ENCODE results near the gene HTT.
"Not testable (repeated sequence)": the region's sequence is repeated elsewhere in the genome, so short reads cannot be mapped to it uniquely, and the experiment has no call there.

HTT gene

GRCh38 chr4:3085948-3086670 is 11.6 kb downstream of the HTT start:
- DNase-seq = no peak

GRCh38 chr4:3087115-3087797 is 12.8 kb downstream of the HTT start:
- DNase-seq = no peak

DNA sequence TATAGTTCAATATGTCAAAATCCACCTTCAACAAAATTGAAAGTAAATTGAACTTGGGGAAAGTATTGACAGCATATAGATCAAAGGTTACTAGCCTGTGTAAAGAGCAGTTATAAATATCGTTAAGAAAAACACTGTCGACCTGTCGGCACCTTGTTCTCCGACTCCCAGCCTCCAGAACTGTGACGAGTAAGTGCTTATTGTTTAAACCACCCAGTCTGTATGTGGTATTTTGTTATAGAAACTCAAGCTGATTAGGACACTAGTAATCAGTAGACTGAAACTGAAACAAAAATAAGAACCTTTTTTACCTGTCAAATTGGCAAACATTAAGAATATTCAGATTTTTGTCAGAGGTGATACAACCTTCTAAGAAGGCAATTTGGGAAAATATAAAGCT is 17.0 kb downstream of the HTT start:
- DNase-seq = no peak

DNA sequence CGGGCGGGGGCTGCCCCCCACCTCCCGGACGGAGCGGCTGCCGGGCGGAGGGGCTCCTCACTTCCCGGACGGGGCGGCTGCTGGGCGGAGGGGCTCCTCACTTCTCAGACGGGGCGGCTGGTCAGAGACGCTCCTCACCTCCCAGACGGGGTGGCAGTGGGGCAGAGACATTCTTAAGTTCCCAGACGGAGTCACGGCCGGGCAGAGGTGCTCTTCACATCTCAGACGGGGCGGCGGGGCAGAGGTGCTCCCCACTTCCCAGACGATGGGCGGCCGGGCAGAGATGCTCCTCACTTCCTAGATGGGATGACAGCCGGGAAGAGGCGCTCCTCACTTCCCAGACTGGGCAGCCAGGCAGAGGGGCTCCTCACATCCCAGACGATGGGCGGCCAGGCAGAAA is 20.2 kb downstream of the HTT start:
- not testable (repeated sequence) for DNase-seq

DNA sequence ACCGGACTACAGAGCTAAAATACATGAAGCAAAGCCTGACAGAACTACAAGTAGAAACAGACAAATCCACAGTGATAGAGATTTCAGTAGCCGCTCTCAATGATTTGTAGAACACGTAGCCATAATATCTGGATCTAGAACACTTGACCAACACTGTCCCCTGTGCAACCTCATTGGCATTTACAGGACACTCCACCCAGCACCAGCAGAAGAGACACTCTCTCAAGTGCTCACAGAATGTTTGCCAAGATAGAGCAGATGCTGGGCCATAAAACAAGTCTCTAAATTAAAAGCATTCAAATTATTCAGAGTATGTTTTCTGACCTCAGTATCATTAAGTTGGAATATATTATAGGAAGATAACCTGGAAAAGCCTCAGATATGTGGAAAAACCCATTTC is 21.7 kb downstream of the HTT start:
- no peak for DNase-seq

- DNase-seq = no peak
Observed at GRCh38 chr4:3098346-3098745, 23.9 kb downstream of the HTT start.

DNA sequence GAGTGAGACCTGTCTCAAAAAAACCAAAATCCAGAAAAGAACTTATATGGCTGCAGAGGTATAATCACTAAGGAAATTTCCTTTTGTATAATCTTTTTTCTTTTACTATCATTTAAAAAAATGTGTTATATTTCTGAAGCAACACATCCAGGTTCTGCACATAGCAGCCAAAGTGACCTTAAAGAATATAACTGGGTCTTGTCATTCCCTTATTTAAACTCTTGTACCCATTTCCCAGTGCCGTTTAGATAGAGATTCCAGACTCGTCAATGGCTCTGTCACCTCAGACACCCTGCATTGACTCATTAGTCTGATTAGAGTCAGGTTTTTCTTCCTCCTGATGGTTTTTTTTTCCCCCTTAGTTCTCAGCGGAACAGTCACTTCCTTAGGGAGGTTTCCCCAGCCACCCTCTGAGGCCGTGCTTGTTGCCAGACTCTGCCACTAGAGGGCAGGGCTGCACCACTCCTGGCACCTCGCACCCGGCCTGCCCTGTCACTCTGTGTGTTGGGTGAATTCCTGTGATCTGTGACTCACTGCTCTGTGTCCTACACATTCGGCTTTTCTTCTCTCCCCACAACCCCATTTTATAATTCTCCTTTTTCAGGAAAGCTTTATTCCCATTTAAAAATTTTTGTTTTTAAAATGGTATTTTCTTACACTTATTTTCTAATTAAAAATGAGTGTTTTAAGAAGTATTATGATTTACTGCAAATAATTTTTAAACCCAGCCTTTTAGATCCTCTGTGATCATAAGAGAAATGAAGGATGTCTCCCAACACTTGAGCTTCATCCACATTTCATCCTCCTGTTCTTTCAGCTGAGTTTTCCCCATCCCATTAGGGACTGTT is 32.1 kb downstream of the HTT start:
- peak; percentile 79 to 81 for DNase-seq

DNA sequence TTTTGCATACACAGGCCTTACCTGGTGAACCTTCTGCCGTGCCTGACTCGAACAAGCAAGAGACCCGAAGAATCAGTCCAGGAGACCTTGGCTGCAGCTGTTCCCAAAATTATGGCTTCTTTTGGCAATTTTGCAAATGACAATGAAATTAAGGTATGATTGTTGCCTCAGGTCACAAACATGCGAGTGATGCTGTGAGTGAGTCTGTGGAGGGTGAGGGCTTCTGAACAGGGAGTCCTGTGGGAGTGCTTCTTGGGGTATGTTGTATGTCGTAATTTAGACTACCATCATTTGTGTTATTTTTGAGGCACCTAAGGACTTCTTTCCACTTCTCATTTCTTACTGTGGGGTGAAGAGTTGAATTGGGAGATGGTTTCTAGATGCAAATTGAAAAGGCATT is 32.8 kb downstream of the HTT start:
- no peak for DNase-seq

GRCh38 chr4:3107691-3108121 is 33.2 kb downstream of the HTT start:
- no peak for DNase-seq

GRCh38 chr4:3108211-3108610 is 33.7 kb downstream of the HTT start:
- no peak for DNase-seq

DNA sequence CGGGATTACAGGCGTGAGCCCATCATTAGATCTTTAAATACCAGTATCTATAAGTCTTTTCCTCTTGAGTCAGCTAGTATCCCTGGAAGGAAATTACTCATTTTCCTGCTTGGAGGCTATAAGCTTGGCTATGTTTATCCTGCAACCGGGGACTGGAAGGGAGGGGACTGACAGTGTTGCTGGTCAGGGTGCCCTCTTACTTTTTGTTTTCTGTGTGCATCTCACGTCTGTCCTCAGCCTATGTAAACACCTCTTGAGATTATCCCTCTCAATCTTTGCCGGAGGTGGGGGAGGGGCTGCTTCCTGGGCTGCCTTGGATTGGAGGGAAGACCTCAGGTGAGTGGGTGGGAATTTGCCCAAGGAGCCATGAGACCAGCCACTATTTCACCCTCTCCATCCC is 37.0 kb downstream of the HTT start:
- DNase-seq = no peak

- DNase-seq = no peak
Observed at GRCh38 chr4:3112201-3112600, 37.7 kb downstream of the HTT start.

- no peak for DNase-seq
Observed at GRCh38 chr4:3112609-3113469, 38.4 kb downstream of the HTT start.

- no peak for DNase-seq
Observed at GRCh38 chr4:3114377-3114776, 39.9 kb downstream of the HTT start.

DNA sequence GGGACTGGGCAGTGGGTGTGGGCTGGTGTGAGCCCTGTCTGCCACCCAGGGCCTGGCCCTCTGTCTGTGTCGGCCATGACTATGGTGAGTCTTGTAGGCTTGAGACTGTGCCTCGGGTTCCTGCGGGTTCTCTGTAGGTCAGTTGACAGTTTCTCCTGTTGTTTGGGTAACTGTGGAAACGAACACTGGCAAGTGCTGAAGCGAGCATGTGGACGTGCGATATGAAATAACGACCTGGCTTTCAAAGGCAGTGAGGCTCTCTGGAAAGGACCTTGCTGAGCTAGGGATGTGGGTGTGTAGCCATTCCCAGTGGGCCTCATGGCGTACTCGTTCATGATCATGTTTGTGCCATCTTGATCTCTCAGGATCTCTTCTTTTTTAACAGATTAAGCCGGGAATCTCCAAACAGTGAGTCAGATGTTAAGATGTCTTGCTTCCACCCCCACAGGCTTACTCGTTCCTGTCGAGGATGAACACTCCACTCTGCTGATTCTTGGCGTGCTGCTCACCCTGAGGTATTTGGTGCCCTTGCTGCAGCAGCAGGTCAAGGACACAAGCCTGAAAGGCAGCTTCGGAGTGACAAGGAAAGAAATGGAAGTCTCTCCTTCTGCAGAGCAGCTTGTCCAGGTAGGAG is 41.3 kb downstream of the HTT start:
- no peak for DNase-seq

GRCh38 chr4:3116955-3117354 is 42.5 kb downstream of the HTT start:
- DNase-seq = no peak

GRCh38 chr4:3118312-3118711 is 43.8 kb downstream of the HTT start:
- no peak for DNase-seq

GRCh38 chr4:3119464-3119863 is 45.0 kb downstream of the HTT start:
- DNase-seq = no peak

DNA sequence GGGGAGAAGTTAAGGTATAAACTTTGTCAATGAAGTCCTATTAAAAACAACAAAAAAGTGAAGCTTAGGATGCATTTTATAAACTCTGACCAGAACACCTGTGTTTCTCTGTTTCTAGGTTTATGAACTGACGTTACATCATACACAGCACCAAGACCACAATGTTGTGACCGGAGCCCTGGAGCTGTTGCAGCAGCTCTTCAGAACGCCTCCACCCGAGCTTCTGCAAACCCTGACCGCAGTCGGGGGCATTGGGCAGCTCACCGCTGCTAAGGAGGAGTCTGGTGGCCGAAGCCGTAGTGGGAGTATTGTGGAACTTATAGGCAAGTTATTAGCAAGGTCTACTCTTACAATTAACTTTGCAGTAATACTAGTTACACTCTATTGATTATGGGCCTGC is 46.6 kb downstream of the HTT start:
- DNase-seq = no peak

GRCh38 chr4:3121596-3121995 is 47.1 kb downstream of the HTT start:
- DNase-seq = no peak

DNA sequence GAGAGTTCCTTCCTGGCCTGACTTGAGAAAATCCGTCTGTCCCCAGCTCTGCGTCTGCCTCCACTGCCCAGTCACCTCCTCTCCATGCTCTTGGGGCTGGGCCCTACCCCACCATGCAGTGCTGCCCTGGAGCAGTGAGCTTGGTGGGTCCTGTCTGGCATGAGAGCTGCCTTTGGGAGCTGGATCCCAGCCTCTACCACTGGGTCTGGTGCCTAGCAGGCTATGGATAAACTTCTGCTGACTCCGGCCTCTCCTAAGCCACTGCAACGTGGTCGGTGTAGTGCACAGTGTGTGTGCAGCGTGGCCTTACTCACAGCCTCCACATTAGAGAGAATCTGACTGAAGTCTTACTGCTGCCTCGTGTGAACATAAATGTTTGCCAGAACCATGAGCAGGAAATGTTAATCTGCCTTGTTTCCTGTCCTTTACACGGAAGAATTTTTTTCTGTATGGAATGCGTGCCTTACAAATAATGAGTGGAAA is 47.6 kb downstream of the HTT start:
- DNase-seq = no peak

DNA sequence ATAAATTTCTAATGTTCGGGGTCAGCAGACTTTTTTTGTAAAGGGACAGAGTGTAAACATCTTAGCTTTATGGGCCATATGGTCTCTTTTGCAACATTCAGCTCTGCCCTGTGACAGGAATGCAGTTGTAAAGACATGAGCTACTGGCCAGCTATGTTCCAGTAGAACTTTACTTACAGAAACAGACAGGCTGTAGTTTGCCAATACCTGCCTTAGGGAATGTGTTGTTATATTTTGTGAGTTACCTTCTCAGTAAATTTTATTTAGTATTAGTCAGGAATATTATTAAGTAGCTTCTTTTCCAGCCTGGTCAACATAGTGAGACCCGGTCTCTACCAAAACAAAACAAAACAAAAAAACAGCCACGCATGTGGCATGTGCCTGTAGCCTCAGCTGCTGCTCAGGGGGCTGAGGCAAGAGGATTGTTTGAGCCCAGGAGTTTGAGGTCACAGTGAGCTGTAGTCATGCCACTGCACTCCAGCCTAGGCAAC is 48.7 kb downstream of the HTT start:
- DNase-seq = no peak

Measured in hippocampal formation (tissue), 2 donors.